Measurements from ENCODE around the gene GNGT1. TPM values are rescaled to one million over a fixed set of nuclear protein-coding genes. Genes with fewer than 3 reads are reported as not detected.
"Not testable (repeated sequence)": the region's sequence is repeated elsewhere in the genome, so short reads cannot be mapped to it uniquely, and the experiment has no call there.

Gene GNGT1
- total and polyA plus RNA-seq, 4 donors = not detected

GRCh38 chr7:93902777-93903423 lies 3.5 kb upstream of the GNGT1 start:
- WGBS = 94% methylated on average over 1 of the region's 1 CpG
- Histone ChIP-seq H3K36me3 (ENCODE audit: control insufficient read depth in 4 of 4, insufficient read depth in 3 of 4, low read depth in 1 of 4, low read length in 3 of 4) (no peaks in the 10 kb centered on the region), H3K27me3 (ENCODE audit: control insufficient read depth in 4 of 4, insufficient read depth in 4 of 4, low read length in 3 of 4) (peaks cover 0 to 3% (median under 1%) of the 10 kb centered on the region in 4 donors), H3K27ac (ENCODE audit: low read depth in 1 of 2, low read length in 2 of 2) (no peak overlapping the region), H3K9me3 (ENCODE audit: control insufficient read depth in 4 of 4, low read length in 3 of 4) (no peaks in the 10 kb centered on the region), H3K9ac (ENCODE audit: low read depth in 1 of 2, low read length in 2 of 2) (no peak overlapping the region), H3K4me3 (ENCODE audit: low read depth in 1 of 3, low read length in 3 of 3) (no peak overlapping the region), H3K4me1 (ENCODE audit: control insufficient read depth in 4 of 4, insufficient read depth in 4 of 4, low read length in 3 of 4) (no peaks in the 10 kb centered on the region)
- no peak for DNase-seq (ENCODE audit: low spot score)
- TF ChIP-seq RAD21 (IDR thresholded peaks at IDR 0.05) (peak; percentile 79 to 80), CTCF (IDR thresholded peaks at IDR 0.05; ENCODE audit: low read depth, low read length, missing input control) (peak; percentile 56), ATF3 (IDR thresholded peaks at IDR 0.05) (no peak)

- DNase-seq (ENCODE audit: low spot score) = no peak
- Histone ChIP-seq H3K27ac (ENCODE audit: low read depth in 1 of 2, low read length in 2 of 2) (no peak overlapping the region), H3K36me3 (ENCODE audit: control insufficient read depth in 4 of 4, insufficient read depth in 3 of 4, low read depth in 1 of 4, low read length in 3 of 4) (no peaks in the 10 kb centered on the region), H3K4me3 (ENCODE audit: low read depth in 1 of 3, low read length in 3 of 3) (no peak overlapping the region), H3K4me1 (ENCODE audit: control insufficient read depth in 4 of 4, insufficient read depth in 4 of 4, low read length in 3 of 4) (no peaks in the 10 kb centered on the region), H3K9me3 (ENCODE audit: control insufficient read depth in 4 of 4, low read length in 3 of 4) (no peaks in the 10 kb centered on the region), H3K9ac (ENCODE audit: low read depth in 1 of 2, low read length in 2 of 2) (no peak overlapping the region), H3K27me3 (ENCODE audit: control insufficient read depth in 4 of 4, insufficient read depth in 4 of 4, low read length in 3 of 4) (no peaks in the 10 kb centered on the region)
- TF ChIP-seq EGR1 (IDR thresholded peaks at IDR 0.05; ENCODE audit: low read depth in 2 of 2) (no peak), TAF1 (conservative IDR thresholded peaks at IDR 0.05) (no peak), FOXA2 (IDR thresholded peaks at IDR 0.05) (no peak), NR2F2 (IDR thresholded peaks at IDR 0.05) (peak; percentile 77), JUND (IDR thresholded peaks at IDR 0.05) (peak in 1 of 2 donors; percentile 11)
- 58% methylated on average over 3 of the region's 3 CpGs for WGBS
Observed at GRCh38 chr7:93910076-93910994, 4.0 kb downstream of the GNGT1 start.

GRCh38 chr7:93911242-93911641 lies 4.9 kb downstream of the GNGT1 start:
- H3K9ac ChIP-seq (ENCODE audit: low read depth in 1 of 2, low read length in 2 of 2); H3K27ac ChIP-seq (ENCODE audit: low read depth in 1 of 2, low read length in 2 of 2); H3K27me3 ChIP-seq (ENCODE audit: control insufficient read depth in 4 of 4, insufficient read depth in 4 of 4, low read length in 3 of 4); DNase-seq (ENCODE audit: low spot score); H3K36me3 ChIP-seq (ENCODE audit: control insufficient read depth in 4 of 4, insufficient read depth in 3 of 4, low read depth in 1 of 4, low read length in 3 of 4); H3K4me3 ChIP-seq (ENCODE audit: low read depth in 1 of 3, low read length in 3 of 3); H3K9me3 ChIP-seq (ENCODE audit: control insufficient read depth in 4 of 4, low read length in 3 of 4); H3K4me1 ChIP-seq (ENCODE audit: control insufficient read depth in 4 of 4, insufficient read depth in 4 of 4, low read length in 3 of 4): not testable (repeated sequence)
- WGBS = 62% methylated on average over 3 of the region's 3 CpGs

- H3K36me3 ChIP-seq (ENCODE audit: control insufficient read depth in 4 of 4, insufficient read depth in 3 of 4, low read depth in 1 of 4, low read length in 3 of 4); H3K27me3 ChIP-seq (ENCODE audit: control insufficient read depth in 4 of 4, insufficient read depth in 4 of 4, low read length in 3 of 4); H3K4me3 ChIP-seq (ENCODE audit: low read depth in 1 of 3, low read length in 3 of 3); H3K9me3 ChIP-seq (ENCODE audit: control insufficient read depth in 4 of 4, low read length in 3 of 4); H3K4me1 ChIP-seq (ENCODE audit: control insufficient read depth in 4 of 4, insufficient read depth in 4 of 4, low read length in 3 of 4); DNase-seq (ENCODE audit: low spot score); H3K27ac ChIP-seq (ENCODE audit: low read depth in 1 of 2, low read length in 2 of 2); H3K9ac ChIP-seq (ENCODE audit: low read depth in 1 of 2, low read length in 2 of 2): not testable (repeated sequence)
Observed at GRCh38 chr7:93911661-93912060, 5.3 kb downstream of the GNGT1 start.

All from liver (tissue), 9 donors.